Type B pancreatic cell (in vitro differentiated cells): Measurements from ENCODE around the gene GPRIN2. TPM values are rescaled to one million over a fixed set of nuclear protein-coding genes. Genes with fewer than 3 reads are reported as not detected.

ENCODE experiments used
- DNase-seq: peaks from one replicate; pipeline ENCODE4 v3.0.0; 2021; ENCODE audit warnings: mixed read lengths; ENCODE audit not compliant: unreplicated experiment; ENCODE audit errors: extremely low spot score
- H3K27ac Mint-ChIP-seq: 2 replicates; pipeline ENCODE4 v1.8.0; 2021; ENCODE audit warnings: mild to moderate bottlenecking, mixed read lengths
- H3K27me3 Mint-ChIP-seq: 2 replicates; pipeline ENCODE4 v1.8.0; 2021; ENCODE audit warnings: mixed read lengths
- H3K36me3 Mint-ChIP-seq: 2 replicates; pipeline ENCODE4 v1.8.0; 2021; ENCODE audit warnings: mixed read lengths
- H3K4me1 Mint-ChIP-seq: one replicate; pipeline ENCODE4 v1.8.0; 2021; ENCODE audit warnings: mixed read lengths; ENCODE audit not compliant: unreplicated experiment
- H3K4me3 Mint-ChIP-seq: 2 replicates; pipeline ENCODE4 v1.8.0; 2021; ENCODE audit warnings: mild to moderate bottlenecking, mixed read lengths
- H3K9me3 Mint-ChIP-seq: 2 replicates; pipeline ENCODE4 v1.8.0; 2021; ENCODE audit warnings: mixed read lengths
- total RNA-seq: library from RNA; stranded (reverse); gene quantifications from 2 replicates; pipeline ENCODE4 v1.2.1, GENCODE V29; 2021; ENCODE audit warnings: low replicate concordance
- TF ChIP-seq, protein P1 (sequence below): fragments of 200-600 bp; sonication (generic); conservative IDR thresholded peaks from 2 replicates; pipeline ENCODE4 v1.5.0; 2021; ENCODE audit warnings: antibody characterized with exemption, mild to moderate bottlenecking

Gene GPRIN2
- total RNA-seq, 1 donor from 2014 or later: 7.0 TPM

DNA sequence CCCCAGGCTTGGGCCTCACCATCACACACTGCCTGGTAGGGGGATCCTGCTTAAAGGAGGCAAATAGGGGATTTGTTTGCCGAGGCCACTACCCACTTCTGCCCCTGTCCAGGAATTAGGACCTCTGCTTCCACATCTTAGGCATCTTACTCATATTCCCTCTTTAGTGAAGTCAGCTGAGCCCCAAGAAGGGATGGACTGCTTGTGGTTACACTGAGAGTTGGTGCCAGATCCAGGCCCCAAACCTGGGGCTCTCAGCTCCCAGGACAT, 1.6 kb upstream of the GPRIN2 start:
- Mint-ChIP-seq H3K36me3 (no peaks in the 10 kb centered on the region), H3K4me3 (no peak overlapping the region), H3K4me1 (no peaks in the 10 kb centered on the region), H3K27me3 (peaks cover 7% of the 10 kb centered on the region), H3K27ac (no peak overlapping the region), H3K9me3 (no peaks in the 10 kb centered on the region)
- TF ChIP-seq, protein P1, sequence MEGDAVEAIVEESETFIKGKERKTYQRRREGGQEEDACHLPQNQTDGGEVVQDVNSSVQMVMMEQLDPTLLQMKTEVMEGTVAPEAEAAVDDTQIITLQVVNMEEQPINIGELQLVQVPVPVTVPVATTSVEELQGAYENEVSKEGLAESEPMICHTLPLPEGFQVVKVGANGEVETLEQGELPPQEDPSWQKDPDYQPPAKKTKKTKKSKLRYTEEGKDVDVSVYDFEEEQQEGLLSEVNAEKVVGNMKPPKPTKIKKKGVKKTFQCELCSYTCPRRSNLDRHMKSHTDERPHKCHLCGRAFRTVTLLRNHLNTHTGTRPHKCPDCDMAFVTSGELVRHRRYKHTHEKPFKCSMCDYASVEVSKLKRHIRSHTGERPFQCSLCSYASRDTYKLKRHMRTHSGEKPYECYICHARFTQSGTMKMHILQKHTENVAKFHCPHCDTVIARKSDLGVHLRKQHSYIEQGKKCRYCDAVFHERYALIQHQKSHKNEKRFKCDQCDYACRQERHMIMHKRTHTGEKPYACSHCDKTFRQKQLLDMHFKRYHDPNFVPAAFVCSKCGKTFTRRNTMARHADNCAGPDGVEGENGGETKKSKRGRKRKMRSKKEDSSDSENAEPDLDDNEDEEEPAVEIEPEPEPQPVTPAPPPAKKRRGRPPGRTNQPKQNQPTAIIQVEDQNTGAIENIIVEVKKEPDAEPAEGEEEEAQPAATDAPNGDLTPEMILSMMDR: no peak
- no peak for DNase-seq

DNA sequence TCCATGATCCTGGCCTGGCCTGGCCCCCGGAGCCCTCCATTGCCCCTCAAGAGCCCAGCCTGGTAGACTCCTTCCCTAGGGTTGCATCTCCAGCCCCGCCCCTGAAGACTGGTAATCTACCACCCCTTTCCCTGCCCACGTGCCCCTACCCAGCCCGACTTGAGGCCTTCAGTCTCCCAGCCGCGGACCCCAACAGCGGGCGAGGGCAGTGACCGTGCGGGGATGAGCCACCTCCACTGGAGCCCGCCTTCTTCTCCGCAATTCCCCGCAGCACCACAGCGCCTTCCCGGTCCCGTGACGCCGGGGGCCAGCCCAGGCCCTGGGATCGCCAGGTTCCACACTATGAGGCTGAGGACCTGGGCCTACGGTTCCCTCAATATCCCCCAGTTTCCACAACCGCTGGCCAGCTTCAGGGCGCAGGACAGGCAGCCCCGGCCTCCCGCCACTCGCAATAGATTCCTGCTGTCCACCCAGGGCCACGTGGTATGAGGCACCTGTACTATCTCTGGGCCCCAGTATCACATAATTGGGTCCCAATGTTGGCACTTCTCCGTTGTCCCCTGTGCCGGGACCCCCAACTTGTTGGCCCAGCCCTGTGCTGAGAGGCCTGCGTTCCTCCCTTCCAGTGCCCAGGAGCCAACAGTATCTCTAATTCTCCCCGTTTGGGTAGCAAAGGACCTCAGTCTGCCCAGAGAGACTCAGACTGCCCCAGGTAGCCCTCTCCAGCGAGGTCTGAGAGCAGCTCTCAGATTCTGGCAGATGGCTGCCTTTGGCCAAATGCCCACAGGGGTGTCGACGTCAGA, 1.1 kb upstream of the GPRIN2 start:
- Mint-ChIP-seq H3K36me3 (no peaks in the 10 kb centered on the region), H3K4me1 (no peaks in the 10 kb centered on the region), H3K27me3 (peaks cover 7% of the 10 kb centered on the region), H3K27ac (peak overlapping the region; percentile 54), H3K9me3 (no peaks in the 10 kb centered on the region), H3K4me3 (peak overlapping the region; percentile 90)
- TF ChIP-seq, protein P1: no peak
- peak; percentile 78 for DNase-seq

DNA sequence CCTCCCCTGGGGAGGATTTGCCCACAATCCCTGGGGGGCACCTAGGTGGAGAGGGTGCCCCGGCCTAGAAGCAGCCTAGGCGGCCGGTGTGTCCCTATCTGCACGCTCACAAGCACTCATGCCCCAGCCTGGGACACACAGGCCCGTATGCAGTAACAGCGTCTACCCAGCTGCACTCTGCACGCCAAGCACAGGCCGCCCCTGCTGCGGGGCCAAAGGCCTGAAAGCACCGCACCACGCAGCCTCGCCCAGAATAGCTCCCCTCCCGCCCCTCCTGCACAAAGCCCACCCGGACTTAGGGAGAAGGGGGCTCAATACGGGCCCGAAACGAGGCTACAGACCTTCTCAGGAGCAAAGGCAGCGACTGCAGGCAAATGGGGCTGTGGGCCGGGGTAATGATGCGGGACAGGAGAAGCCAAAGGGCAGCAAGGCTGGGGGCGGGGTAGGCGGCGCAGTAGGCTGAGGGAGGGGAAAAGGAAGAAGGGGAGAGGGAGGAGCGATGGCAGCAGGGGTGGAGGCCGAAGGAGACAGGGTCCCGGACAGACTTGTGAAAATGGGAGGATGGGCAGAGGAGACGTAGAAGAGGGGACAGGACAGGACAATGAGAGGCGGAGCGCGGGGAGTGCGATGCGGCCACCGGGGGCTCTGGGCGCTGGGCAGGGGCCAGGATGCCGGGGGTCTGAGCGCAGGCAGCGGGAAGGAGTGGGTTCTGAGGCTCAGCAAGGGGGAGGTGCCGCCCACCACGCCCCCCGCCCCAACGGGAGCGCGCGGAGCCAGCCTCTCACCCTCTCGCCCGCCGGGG, 544 bp downstream of the GPRIN2 start:
- no peak overlapping the region for H3K4me3 Mint-ChIP-seq
- H3K36me3 Mint-ChIP-seq: no peaks in the 10 kb centered on the region
- H3K4me1 Mint-ChIP-seq: no peaks in the 10 kb centered on the region
- peak; percentile 80 for DNase-seq
- TF ChIP-seq, protein P1: no peak
- no peaks in the 10 kb centered on the region for H3K9me3 Mint-ChIP-seq
- peaks cover 7% of the 10 kb centered on the region for H3K27me3 Mint-ChIP-seq
- no peak overlapping the region for H3K27ac Mint-ChIP-seq

DNA sequence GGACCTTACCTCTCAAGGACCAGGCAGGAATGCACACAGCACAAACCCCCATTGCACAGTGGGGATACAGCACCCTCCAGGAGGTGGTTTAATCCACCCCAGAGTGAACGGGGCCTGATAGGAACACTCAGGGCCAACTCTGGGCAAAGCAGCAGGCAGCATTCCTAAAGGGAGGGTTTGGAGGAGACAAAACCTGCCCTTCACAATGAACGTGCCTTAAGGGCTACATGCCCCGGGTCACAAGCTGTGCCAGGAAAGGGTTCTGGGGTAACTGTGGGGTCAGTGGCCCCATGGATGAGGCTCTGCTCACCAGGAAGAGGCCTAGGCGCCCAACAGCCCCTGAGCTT, 1.1 kb downstream of the GPRIN2 start:
- Mint-ChIP-seq H3K36me3 (no peaks in the 10 kb centered on the region), H3K27me3 (peaks cover 7% of the 10 kb centered on the region), H3K9me3 (no peaks in the 10 kb centered on the region), H3K4me3 (no peak overlapping the region), H3K27ac (no peak overlapping the region), H3K4me1 (no peaks in the 10 kb centered on the region)
- no peak for DNase-seq
- TF ChIP-seq, protein P1: no peak

DNA sequence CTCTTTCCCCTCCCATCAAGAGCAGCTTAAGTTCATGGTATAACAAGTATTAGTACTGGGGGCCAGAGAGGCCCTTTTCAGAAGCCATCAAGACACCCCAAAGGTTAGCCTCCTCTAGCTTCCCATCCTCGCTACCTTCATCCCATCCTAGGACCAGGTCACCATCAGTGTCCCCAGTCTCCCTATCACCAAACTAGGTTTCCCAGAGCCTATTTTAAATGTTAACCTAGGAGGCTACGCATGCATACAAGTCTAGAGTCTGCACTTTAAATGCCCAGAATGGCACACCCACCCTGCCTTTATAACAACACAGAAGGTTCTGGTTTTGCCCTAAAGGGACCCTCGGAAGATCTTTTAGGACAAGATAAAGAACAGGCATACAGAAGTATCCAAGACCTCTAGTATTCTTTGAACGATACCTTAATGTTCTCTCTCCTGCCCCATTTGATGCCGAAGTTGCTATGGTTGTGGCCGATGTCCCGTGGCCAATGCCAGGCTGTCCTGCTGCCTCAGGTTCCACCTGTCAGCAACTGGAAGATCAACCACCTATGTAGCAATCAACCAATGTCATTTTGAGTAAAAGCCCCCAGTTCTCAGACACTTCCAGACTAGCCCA, 2.2 kb downstream of the GPRIN2 start:
- Mint-ChIP-seq H3K9me3 (no peaks in the 10 kb centered on the region), H3K4me1 (no peaks in the 10 kb centered on the region), H3K27me3 (peaks cover 7% of the 10 kb centered on the region), H3K27ac (no peak overlapping the region), H3K36me3 (no peaks in the 10 kb centered on the region), H3K4me3 (no peak overlapping the region)
- no peak for DNase-seq
- TF ChIP-seq, protein P1: no peak
